Effector CD4-positive, alpha-beta T cell (primary cell): Measurements from ENCODE around the gene RUFY3.
"Not testable (repeated sequence)": the region's sequence is repeated elsewhere in the genome, so short reads cannot be mapped to it uniquely, and the experiment has no call there.

Experiments
- DNase-seq: peaks from one replicate; pipeline ENCODE4 v3.0.0-alpha.2; 2020

Gene RUFY3

DNA sequence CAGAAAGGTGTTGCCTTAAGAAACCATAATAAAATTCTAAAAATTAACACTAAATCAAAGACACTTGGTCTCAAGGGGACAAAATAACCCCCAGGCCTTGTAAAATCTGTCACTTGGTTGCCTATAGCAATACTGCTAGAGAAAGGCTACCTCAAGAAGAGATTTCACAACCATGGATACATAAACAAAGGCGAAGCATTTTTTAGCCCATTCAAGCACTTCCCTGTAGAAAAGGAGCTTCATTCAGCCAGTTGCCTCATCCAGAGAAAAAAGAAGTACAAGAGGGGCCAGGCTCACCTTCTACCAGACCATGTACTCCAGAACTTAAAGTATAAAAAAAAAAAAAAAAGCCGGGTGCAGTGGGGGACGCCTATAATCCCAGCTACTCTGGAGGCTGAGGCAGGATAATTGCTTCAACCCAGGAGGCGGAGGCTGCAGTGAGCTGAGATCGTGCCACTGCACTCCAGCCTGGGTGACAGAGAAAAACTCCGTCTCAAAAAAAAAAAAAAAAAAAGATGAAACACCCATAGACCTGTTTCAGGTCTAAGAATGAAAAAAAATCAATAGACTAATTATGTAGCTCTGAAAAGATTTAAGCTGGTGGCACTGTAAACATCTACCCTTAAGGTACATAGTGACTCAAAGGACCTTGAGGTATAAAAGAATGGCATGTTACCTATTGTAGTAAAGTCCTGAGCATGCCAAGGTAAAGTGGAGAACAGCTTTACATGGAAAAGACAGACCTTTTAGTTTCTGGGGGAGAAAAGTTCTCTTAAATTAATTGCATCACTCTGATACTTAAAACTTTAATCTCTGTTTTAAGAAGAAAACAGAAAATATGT is 18.0 kb downstream of the RUFY3 start:
- DNase-seq, result no peak

DNA sequence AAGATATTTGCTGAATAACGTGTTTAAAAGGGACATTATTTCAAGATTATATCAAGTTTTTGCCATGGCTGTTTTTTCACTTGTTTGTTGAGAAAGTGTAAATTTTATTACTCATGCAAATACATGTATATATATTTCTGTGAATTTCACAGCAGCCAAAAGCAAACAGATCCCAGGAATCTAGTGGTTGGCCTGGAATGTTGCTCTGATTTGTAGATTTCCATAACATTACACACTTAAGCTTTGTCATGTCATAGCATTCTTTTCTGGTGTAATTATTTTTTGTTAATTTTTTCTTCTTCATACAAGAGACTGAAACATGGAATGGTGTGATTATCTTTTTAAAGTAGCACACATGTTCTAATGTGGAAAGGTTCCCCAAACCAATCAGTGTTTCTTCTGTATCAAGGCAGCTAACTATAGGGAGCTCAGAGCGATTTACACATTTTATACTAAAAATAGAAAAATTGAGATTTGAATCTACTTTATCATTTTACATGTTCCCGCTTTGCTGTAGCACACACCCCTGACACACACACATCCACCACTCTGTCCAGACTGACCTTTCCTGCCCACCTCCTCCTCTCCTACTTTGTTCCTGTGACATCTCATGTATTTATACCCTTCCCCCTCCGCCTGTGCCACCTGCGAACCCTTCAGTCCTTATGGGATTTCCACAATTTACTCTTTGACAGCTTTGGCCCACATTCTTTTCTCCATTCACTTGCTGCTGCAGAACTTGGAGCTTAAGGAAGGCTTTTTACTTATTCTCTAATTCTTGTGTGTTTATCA is 20.3 kb downstream of the RUFY3 start:
- DNase-seq, result no peak

DNA sequence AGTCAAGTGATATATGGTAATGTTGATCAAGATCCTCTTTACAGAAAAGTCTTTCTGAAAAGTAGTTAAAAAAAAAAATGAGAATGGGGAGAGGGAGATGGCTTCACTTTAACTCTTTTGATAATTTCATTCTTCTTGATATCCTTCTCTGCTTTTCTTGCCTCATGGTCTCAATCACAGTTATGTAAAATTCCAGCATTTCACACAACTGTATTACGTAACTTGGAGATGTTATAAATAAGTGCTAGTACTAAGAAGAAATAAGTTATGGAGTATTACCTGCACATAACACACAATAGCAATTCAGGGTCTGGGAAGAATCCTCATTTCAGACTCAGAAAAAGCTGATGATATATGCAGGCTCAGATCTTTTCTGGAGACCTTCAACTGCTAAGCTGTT is 22.0 kb downstream of the RUFY3 start:
- no peak for DNase-seq

DNA sequence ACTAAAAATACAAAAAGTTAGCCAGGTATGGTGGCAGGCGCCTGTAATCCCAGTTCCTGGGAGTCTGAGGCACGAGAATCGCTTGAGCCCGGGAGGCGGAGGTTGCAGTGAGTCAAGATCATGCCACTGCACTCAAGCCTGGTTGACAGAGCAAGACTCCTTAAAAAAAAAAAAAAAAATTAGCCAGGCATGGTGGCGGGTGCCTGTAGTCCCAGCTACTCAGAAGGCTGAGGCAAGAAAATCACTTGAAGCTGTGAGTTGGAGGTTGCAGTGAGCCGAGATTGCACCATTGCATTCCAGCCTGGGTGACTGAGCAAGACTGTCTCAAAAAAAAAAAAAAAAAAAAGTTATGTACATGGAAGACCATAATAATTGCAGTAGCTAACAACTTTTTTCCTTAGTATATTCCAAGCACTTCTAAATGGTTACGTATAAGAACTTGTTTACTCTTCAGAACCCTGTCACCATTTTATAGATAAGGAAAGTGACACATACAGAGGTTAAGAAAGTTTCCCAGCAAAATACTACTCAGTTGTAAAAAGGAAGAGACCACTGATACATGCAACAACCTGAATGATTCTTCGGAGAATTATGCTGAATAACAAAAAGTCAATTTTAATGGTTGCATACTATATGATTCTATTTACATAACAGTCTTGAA is 24.5 kb downstream of the RUFY3 start:
- DNase-seq, result no peak

DNA sequence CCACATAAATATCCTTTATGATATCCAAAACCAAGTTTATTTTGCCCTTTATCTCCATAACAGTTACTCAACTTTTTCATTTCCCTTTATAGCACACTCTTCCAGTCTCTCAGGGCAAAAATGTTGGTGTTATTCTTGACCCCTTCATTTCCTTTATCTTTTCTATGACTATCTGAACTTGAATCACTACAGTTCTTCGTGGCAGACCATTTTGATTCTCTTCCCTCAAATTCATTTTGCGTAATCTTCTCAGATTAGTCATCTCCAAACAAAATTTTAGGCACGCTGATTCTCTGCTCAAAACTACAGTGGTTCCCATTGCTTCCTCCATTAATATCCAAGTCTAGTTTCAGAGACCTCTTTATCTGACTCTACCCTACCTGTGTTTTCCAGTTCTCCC is 26.1 kb downstream of the RUFY3 start:
- no peak for DNase-seq

DNA sequence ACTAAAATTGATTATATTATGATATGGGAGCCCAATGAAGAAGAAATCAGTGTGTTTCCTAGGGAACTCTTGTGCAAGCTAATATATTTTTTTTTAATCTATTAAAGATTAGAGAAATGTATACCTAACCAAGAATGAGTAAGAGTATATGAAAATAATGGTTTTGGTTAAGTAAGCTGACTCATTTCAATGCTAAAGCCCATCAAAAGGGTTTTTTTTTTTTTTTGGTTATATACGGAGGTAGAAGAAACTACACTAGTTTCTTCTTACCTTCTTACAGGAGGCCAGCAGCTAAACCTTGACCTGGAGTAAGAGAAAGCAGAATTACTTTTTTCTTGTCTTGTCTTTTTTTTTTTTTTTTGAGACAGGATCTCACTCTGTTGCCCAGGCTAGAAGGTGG is 27.5 kb downstream of the RUFY3 start:
- no peak for DNase-seq

DNA sequence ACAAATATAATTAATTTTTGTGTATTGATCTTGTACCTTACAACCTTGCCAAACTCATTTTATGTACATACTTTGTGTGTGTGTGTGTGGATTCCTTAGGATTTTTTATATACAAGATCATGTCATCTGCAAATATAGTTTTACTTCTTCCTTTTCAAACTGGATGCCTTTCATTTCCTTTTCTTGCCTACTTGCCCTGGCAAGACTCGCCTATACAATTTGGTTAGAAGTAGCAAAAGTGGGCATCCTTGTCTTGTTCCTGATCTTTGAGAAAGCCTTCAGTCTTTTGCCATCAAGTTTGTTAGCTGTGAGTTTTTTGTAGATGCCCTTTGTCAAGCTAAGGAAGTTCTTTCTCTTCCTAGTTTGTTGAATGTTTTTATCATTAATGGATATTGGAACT is 30.5 kb downstream of the RUFY3 start:
- DNase-seq, result no peak

DNA sequence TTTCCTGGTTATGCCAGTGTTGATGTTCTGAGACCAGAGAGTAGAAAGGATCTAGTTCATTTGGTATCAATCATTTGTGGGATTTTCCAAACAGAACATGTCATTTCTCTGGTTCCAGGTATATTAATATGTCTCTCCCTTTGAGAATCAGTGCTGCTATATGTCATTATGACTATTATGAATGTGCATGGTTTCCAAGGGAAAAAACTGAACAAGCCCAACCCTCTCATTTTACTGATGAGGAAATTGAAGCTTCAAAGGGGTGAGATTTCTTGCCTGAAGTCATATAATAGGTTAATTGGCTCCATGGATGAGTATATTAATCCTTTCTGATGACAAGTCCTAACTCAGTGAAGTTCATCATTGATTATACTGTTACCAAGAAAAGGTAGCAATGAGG is 31.9 kb downstream of the RUFY3 start:
- DNase-seq, result no peak

DNA sequence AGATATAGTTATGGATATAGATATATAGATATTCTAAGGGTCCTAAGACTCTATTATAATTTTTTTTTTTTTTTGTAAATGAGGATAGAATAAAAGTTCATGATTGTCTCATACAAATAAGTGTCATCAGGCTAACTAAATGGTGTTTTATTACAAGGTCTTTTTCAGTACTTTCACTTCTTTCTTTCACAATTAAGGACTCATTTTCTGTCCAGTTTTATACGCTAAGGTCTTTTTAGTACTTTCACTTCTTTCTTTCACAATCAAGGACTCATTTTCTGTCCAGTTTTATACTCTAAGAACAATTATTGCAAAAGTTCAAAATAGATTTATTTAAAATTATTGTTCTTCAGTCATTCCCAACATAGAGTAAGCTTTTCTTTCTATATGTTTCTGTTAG is 32.7 kb downstream of the RUFY3 start:
- DNase-seq, result no peak

DNA sequence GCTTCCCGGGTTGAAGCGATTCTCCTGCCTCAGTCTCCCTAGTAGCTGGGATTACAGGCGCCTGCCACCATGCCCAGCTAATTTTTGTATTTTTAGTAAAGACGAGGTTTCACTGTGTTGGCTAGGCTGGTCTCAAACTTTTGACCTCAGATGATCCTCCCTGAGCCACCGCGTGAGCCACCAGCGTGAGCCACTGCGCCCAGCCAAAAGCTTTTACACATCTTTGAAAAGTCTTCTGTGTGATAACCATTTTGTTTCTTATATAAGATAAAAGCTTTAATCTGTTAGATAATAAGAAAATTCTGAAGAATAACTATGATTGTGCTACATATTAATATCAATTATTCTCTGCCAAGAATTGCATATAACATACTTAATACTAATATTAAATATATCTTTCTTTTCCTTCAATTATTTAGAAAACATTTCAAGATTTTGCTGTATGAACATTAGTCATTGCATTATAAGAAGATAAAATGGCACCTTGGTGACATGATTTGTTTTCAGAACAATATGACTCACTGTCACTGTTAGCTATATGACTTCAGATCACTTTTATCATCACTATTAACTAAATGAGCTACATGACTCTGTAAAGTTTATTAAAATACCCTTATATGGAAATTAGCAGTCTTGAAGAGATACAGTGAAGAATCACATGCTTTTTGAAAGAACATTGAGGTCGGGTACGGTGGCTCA is 33.4 kb downstream of the RUFY3 start:
- DNase-seq, result no peak

DNA sequence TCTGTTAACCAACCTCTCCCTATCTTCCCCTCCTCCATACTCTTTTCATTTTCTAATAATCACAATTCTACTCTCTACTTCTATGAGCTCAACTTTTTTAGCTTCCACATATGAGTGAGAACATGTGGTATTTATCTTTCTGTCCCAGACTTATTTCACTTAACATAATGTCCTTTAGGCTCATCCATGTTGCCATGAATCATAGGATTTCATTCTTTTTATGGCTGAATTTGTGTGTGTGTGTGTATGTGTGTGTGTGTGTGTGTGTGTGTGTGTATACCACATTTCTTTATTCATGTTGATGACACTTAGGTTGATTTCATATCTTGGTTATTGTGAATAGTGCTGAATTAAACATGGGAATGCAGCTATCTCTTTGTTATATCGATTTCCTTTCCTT is 37.4 kb downstream of the RUFY3 start:
- no peak for DNase-seq

DNA sequence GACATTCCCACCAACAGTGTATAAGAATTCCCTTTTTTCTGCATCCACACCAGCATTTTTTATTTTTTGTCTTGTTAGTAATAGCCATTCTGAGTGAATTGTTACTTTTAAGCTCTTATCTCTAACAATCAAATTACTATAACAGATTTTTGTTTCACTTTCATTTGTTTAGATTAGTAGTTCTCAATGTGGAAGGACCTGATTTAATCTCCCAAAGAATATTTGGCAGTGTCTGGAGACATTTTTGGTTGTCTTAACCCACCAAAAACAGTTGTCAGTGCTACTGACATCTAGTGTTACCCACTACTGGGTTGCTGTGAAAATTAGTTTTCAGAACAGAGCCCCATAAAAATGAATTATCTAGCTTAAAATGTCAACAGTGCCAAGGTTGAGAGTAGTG is 37.9 kb downstream of the RUFY3 start:
- DNase-seq, result no peak

DNA sequence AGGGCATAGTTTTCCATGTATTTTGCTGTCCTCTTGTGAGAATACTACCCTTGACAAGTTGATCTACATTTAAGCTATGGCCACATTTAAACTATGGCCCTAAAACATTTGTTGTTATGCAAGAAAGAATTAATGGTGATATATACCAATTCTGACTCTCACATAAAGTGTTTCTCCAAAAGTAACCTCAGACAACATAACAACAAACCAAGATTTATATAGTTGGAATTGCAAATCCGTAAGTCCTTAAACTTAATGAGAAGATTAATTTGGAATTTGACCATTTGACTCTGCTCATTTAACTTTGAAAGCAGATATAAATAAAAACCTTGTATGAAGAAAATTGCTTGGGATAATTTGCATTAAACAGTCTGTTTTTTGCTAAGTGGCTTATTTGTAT is 38.9 kb downstream of the RUFY3 start:
- no peak for DNase-seq

DNA sequence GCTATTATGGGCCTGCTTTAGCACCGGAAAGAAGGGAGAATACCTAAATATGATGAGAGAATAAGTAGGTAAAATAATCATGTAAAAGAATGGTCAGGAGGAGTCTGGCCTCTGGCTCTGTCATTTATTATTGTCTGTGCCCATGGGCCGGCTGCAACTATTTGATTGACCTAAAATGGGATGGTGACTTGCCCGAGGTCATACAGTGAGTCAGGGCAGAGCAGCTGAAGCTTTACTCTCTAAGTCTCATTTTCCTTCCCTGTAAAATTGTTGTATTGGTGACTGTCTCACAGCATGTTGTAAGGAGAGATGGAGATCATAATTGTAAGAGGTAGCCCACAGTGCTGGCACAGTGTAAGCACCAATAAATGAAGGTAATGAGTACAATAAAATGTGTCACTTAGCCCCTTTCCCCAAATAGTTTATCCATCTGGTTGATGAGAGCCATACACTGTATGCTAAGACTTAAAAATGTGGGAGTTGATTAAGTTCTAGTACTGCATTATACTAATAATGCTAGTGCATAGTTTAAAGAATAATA is 39.6 kb downstream of the RUFY3 start:
- DNase-seq, result no peak

DNA sequence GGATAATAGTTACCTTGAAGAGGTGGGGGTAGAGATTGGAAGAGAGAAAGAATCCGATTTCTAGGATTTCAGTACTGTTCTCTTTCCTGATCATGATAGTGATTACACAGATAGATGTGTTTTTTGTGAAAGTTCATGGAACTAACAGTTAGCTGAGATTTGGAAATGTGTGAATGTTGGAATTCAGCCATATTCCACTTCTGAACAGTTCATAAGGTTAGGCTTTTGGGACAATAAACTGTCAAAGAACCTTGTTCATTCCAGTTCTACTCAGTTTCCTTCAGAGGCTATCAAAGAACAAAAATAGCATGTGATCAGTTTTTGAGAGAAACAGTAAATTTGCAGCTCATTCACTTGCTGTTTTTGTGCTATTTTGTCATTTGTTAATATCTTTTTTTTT is 43.6 kb downstream of the RUFY3 start:
- DNase-seq, result no peak

DNA sequence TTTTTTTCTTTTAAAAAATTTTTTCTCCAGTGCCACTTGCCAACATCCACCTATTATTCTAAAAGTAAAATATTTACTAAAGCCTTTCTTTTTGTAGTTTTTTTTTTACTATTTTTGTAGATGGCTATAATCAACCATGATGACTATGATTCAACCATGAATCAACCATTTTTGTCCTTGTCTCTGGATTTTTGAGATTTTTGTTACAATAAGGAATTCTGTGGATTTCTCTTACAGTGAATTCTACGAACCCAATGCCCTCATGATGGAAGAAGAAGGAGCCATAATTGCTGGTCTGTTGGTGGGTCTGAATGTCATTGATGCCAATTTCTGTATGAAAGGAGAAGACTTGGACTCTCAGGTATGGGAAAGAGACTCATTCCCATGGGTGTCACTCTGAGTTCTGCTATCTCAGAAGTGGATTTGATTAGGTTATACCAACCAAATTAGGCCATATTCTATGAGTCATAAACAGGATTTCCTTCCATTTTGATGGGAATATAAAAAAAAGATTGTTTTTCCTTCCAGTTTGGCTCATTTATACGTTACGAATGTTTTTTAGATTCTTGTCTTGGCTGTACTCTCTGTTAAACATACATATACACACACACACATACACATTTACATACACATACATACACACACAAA is 46.7 kb downstream of the RUFY3 start:
- DNase-seq, result no peak

DNA sequence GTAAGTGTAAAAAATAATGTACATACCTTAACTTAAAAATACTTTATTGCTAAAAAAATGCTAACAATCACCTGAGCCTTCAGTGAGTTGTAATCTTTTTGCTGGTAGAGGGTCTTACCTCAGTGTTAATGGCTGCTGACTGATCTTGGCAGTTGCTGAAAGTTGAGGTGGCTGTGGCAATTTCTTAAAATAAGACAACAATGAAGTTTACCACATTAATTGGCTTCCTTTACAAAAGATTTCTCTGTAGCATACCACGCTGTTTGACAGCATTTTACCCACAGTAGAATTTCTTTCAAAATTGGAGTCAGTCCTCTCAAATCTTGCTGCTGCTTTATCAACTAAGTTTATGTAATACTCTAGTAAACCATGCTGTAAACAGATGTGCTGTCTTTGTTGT is 47.6 kb downstream of the RUFY3 start:
- DNase-seq, result not testable (repeated sequence)

DNA sequence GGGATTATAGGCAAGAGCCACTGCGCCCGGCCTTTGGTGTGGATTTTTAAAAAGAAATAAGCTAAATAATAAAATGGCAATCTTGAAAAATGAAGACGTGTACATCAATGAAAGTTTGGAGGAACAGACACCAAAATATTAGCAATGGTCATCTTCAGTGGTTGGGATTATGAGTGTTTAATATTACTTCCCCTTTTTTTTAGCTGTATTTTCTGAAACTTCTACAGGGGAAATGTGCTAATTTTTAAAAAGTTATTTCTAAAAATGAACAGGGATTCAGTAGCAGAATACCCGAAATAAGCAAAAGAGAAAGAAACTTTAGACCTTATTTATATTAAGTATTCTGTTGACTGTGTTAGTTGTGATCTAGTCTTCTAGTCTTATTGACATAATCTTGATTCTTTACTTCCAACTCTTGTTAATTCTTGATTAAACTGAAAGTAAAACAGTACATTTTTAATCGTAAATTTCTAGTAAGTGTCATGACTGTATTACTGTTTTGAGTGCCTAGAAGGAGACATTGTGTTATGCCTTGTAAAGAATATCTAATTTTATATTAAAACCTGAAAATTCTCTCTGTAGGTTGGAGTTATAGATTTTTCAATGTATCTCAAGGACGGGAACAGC is 51.3 kb downstream of the RUFY3 start:
- DNase-seq, result no peak

DNA sequence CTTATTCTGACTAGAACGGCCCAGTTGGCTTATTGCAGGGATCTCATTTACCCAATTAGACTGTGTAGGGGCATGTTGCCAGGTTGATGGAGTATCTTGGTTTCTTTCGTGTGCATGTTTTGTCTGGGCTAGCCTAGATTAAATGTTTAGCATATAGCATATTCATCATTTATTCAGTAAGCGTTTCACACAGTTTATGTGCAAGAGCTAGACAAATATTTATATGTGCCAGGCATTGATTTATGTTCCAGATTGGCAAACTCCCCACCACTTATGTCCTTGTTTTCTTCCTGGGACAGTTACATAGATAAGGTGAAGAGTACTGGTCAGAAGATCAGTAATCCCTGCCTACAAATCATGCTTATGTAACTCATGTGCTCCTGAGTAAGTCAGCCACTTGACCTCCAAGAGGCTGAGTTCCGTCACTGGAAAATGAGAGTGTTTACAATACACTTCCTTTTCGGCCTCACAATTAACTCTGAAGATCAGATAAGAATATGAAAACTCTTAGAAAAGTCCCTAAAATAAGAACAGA is 57.2 kb downstream of the RUFY3 start:
- DNase-seq, result no peak

DNA sequence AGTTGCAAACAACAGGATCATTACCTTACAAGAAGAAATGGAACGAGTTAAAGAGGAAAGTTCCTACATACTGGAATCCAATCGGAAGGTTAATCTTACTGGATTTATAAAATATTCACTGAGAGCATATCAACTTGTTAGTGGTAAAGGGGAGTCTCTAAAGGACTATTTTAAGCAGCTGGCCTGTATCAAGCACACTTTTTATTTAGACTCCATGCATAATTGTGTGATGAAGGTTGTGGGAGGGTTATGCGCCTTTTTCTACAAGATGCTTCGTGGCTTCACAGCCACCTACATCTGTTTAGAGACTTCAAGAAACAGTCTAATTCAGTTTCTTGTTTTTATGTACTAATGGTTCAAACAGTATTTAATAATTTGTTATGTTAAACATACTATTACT is 61.3 kb downstream of the RUFY3 start:
- no peak for DNase-seq

DNA sequence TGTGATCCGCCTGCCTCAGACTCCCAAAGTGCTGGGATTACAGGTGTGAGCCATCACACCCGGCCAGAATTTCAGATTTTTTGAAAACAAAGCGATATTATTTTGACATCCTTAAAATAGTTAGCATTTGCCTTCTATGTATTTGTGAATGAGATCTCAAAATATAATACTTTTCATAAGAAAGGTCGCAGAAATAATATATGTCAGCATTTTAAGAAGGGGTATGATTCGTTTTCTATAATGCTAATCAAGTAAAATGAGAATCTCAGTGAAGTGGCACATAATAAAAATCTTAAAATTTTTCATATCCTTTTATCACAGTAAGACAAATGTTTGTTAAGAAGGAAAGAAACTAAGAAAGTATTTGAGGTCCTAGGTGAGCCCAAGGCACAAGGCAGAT is 65.7 kb downstream of the RUFY3 start:
- DNase-seq, result no peak

DNA sequence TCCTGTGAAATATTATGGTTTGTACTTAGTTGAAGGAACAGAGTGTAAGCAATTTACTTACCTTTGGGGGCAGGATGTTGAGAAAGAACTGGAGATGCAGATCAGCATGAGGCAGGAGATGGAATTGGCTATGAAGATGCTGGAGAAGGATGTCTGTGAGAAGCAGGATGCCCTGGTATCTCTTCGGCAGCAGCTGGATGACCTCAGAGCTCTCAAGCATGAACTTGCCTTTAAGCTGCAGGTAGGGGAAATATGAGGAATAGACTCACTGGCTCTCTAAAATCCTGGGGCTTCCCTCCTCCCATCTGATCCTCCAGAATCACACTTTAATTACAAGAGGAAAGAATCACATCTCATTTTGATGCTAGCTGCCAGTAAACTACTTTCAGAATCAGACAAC is 67.0 kb downstream of the RUFY3 start:
- no peak for DNase-seq
